NB4 (cell line): Measurements from ENCODE around the gene ADI1.

Source experiments
- MYC ChIP-seq: IDR thresholded peaks from 2 replicates; pipeline ENCODE4 v1.6.1; 2011; ENCODE audit warnings: low read depth, low read length
- POLR2A ChIP-seq: IDR thresholded peaks from 2 replicates; pipeline ENCODE4 v1.6.1; 2011; ENCODE audit warnings: mild to moderate bottlenecking; ENCODE audit not compliant: insufficient read length; ENCODE audit errors: extremely low read depth
- TF ChIP-seq, protein P1 (sequence below): IDR thresholded peaks from one replicate; pipeline ENCODE4 v1.5.1; 2012; ENCODE audit warnings: low read depth, low read length
- TF ChIP-seq, protein P2 (sequence below): IDR thresholded peaks from 2 replicates; pipeline ENCODE4 v1.6.1; 2011; ENCODE audit warnings: low read depth, low read length

DNA sequence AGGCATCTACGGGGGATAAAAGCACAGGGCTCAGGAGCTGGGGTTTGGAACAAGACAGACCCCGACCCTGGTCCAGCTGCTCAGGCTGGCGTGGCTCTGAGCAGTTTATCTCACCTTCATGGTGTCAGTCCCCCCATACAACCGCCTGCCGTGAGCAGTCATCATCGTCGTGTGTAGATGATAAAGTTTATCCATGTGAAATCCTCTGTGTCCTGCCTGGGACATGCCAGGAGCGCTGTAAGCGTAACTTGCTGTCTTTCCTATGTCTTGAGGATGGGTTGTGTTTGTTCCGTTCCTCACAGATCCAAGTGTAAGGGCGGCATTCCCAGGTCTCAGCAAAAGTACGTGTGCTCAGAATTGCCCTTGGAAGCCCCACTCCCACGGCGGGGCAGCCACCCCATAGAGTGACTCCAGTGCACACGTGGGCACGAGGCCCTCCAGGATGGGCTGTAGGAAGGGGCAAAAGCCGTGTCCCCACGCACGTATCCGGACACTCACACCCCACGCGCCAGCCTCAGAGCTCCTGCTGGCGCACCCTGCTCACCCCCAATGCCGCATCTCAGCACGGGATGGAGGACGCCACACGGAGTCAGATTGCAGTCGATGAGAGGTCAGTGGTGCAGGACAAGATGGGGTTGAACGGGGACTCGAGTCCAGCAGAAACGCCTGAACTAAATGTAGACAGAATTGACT is 50.9 kb downstream of the ADI1 start:
- TF ChIP-seq, protein P1, sequence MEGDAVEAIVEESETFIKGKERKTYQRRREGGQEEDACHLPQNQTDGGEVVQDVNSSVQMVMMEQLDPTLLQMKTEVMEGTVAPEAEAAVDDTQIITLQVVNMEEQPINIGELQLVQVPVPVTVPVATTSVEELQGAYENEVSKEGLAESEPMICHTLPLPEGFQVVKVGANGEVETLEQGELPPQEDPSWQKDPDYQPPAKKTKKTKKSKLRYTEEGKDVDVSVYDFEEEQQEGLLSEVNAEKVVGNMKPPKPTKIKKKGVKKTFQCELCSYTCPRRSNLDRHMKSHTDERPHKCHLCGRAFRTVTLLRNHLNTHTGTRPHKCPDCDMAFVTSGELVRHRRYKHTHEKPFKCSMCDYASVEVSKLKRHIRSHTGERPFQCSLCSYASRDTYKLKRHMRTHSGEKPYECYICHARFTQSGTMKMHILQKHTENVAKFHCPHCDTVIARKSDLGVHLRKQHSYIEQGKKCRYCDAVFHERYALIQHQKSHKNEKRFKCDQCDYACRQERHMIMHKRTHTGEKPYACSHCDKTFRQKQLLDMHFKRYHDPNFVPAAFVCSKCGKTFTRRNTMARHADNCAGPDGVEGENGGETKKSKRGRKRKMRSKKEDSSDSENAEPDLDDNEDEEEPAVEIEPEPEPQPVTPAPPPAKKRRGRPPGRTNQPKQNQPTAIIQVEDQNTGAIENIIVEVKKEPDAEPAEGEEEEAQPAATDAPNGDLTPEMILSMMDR = no peak
- TF ChIP-seq POLR2A (no peak), MYC (no peak)
- TF ChIP-seq, protein P2, sequence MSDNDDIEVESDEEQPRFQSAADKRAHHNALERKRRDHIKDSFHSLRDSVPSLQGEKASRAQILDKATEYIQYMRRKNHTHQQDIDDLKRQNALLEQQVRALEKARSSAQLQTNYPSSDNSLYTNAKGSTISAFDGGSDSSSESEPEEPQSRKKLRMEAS = no peak
